T-helper 9 cell (primary cell): Measurements from ENCODE around the gene NPTN.

Experiments used
- DNase-seq: peaks from one replicate; pipeline ENCODE4 v3.0.0-alpha.2; 2020

Gene NPTN

DNA sequence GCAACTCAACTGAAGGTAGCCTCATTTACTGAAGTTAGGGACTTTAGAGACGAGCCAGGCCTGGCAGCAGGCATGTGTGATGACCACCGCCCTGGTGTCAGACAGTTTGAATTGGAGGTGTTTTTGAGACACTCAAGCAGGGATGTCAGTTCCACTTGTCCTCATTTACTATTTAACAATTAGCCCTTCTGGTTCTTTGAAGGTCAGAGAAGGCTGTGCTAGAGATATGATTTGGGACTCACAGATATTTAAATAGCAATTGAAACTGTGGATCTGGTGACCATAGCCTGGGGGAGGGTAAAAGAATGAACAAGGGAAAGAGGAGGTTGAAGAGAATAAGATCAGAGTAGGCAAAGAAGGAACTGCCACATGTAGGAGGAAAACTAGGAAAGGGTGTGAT lies 115.6 kb downstream of the NPTN start:
- DNase-seq = no peak

DNA sequence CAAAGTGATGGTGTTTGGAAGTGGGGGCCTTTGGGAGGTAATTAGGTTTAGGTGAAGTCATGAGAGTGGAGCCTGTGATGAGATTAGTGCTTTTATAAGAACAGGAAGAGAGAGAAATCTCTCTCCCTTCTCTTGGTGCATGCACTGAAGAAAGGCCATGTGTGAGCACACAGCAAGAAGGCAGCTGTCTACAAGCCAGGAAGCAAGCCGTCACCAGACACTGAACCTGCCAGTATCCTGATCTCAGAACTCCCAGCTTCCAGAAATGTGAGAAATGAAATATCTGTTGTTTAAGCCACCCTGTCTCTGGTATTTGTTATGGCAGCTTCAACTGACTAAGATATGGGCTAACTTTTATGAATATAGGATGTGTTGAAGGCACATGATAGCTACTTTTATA lies 117.7 kb downstream of the NPTN start:
- DNase-seq = no peak
